Calu3 (cell line): ENCODE results near the gene TREML2. TPM values are rescaled to one million over a fixed set of nuclear protein-coding genes. Genes with fewer than 3 reads are reported as not detected.

Experiments used
- BruUV-seq: library from RNA; stranded (reverse); fragments of 400-500 nt; replicated peaks from 2 replicates; lab custom pipeline; 2021; lab: Mats Ljungman, UMichigan
- CTCF ChIA-PET: fragments of 300-600 bp; sonication (Branson Sonifier 250); formaldehyde crosslinking; loops from one replicate; lab custom pipeline; 2022; ENCODE audit warnings: antibody characterized with exemption; lab: Charles Lee
- DNase-seq: peaks from one replicate; pipeline ENCODE4 v3.0.0; 2022
- H3K27ac Mint-ChIP-seq: one replicate; pipeline ENCODE4 v1.8.0; 2022; ENCODE audit warnings: mixed read lengths; ENCODE audit not compliant: unreplicated experiment
- H3K27me3 Mint-ChIP-seq: one replicate; pipeline ENCODE4 v1.8.0; 2022; ENCODE audit warnings: mixed read lengths; ENCODE audit not compliant: unreplicated experiment
- H3K36me3 Mint-ChIP-seq: one replicate; pipeline ENCODE4 v1.8.0; 2022; ENCODE audit warnings: mild to moderate bottlenecking, moderate library complexity, mixed read lengths; ENCODE audit not compliant: insufficient read depth, unreplicated experiment
- H3K4me1 Mint-ChIP-seq: one replicate; pipeline ENCODE4 v1.8.0; 2022; ENCODE audit warnings: mild to moderate bottlenecking, low read depth, mixed read lengths; ENCODE audit not compliant: unreplicated experiment
- H3K4me3 Mint-ChIP-seq: one replicate; pipeline ENCODE4 v1.8.0; 2022; ENCODE audit warnings: mild to moderate bottlenecking, low read depth, moderate library complexity, mixed read lengths; ENCODE audit not compliant: unreplicated experiment
- H3K9me3 Mint-ChIP-seq: one replicate; pipeline ENCODE4 v1.8.0; 2022; ENCODE audit warnings: low read depth, mixed read lengths; ENCODE audit not compliant: unreplicated experiment
- intact Hi-C: fragments of 100-400 bp; cut with micrococcal nuclease; formaldehyde crosslinking; loops from one replicate; pipeline ENCODE4 v1.10.0; 2022; ENCODE audit not compliant: unreplicated experiment
- total RNA-seq: library from RNA; stranded (reverse); gene quantifications from 2 replicates; pipeline ENCODE4 v1.2.3, GENCODE V29; 2022
- TF ChIP-seq, protein P1 (sequence below): fragments of 200-600 bp; IDR thresholded peaks from one replicate; pipeline ENCODE4 v1.8.0; 2022; ENCODE audit warnings: antibody characterized with exemption; ENCODE audit not compliant: unreplicated experiment

TREML2 gene
- total RNA-seq, 1 experiment from 2014 or later = not detected

DNA sequence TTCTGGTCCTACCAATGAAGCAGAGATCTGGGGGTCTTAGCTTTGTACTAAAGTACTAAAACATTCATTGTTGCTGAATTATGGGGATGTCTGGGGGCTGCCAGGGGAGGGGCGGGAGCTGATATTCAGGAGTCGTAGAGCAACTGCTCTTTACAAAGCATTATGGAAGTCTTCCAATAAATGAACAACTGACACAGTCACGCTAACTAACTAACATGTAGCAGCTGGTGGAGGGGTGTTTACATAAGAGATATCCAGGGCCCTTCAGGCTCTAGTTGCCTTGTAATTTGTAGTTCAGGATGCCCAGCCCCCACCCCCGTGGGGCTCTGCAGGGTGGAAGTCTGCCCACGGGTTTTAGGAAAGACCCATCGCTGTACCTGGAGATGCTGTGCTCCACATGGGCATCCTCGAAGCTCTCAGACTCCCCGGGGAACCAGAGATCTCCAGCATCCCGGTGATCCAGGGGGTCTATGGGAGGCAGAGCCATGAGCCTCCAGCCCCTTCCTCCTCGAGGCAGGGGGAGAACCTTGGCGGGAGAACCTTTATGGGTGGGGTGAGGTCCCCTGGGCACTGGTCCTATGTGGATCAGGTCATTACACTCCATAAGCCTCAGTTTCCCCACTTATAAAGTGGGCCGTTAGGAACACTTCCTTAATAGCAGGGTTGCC lies 41.4 kb downstream of the TREML2 start:
- H3K27ac Mint-ChIP-seq = no peak overlapping the region
- no peaks in the 10 kb centered on the region for H3K9me3 Mint-ChIP-seq
- TF ChIP-seq, protein P1, sequence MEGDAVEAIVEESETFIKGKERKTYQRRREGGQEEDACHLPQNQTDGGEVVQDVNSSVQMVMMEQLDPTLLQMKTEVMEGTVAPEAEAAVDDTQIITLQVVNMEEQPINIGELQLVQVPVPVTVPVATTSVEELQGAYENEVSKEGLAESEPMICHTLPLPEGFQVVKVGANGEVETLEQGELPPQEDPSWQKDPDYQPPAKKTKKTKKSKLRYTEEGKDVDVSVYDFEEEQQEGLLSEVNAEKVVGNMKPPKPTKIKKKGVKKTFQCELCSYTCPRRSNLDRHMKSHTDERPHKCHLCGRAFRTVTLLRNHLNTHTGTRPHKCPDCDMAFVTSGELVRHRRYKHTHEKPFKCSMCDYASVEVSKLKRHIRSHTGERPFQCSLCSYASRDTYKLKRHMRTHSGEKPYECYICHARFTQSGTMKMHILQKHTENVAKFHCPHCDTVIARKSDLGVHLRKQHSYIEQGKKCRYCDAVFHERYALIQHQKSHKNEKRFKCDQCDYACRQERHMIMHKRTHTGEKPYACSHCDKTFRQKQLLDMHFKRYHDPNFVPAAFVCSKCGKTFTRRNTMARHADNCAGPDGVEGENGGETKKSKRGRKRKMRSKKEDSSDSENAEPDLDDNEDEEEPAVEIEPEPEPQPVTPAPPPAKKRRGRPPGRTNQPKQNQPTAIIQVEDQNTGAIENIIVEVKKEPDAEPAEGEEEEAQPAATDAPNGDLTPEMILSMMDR = no peak
- intact Hi-C loops = no loop called here
- H3K4me1 Mint-ChIP-seq = no peaks in the 10 kb centered on the region
- CTCF ChIA-PET = no interaction called here
- H3K27me3 Mint-ChIP-seq = peaks cover 82% of the 10 kb centered on the region
- no TSS peak for BruUV-seq
- no peaks in the 10 kb centered on the region for H3K36me3 Mint-ChIP-seq
- H3K4me3 Mint-ChIP-seq = no peak overlapping the region
- no peak for DNase-seq

DNA sequence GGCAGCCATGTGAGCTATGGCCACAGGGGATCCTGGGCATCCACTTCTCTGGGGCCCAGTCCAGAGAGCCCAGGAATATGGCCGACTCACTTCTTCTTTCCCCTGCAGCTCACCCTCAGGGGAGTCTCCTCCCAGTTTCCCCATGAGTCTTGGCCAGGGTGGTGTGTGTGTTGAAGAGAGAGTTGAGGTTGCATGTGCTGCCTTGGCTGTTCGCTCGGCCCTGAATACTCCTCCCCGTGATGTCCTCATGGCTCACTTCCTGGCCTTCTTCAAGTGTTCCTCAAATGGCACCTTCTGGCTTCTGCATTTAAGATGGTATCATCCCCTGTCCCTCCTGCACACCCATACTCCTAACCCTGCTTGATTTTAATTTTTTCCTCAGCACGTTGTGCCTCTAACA lies 43.6 kb downstream of the TREML2 start:
- intact Hi-C loops = no loop called here
- CTCF ChIA-PET = no interaction called here

GRCh38 chr6:41156771-41157170 lies 44.2 kb downstream of the TREML2 start:
- BruUV-seq = no TSS peak
- intact Hi-C loops = no loop called here

More for the DNA sequence above, 43.6 kb downstream of the TREML2 start:
- TF ChIP-seq, protein P1 = no peak
- DNase-seq = no peak
- H3K4me1 Mint-ChIP-seq = no peaks in the 10 kb centered on the region
- no peak overlapping the region for H3K27ac Mint-ChIP-seq
- no peak overlapping the region for H3K4me3 Mint-ChIP-seq
- H3K36me3 Mint-ChIP-seq = no peaks in the 10 kb centered on the region
- H3K27me3 Mint-ChIP-seq = peaks cover 70% of the 10 kb centered on the region
- no peaks in the 10 kb centered on the region for H3K9me3 Mint-ChIP-seq
- BruUV-seq = no TSS peak

DNA sequence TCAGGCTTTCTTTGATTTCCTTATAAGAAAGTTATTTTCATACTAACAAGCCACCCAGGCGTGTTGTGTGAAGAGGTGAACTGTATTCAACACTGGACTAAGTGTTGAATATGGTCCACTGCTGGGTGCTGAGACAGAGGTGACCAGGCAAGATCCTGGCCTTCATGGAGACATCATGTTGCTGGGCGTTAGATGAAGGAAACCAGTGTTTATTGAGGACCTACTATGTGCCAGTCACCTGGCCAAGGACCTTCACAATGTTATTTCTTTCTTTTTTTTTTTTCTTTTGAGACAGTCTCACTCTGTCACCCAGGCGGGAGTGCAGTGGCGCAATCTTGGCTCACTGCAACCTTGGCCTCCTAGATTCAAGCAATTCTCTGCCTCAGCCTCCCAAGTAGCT lies 44.9 kb downstream of the TREML2 start:
- intact Hi-C loops = no loop called here
- TF ChIP-seq, protein P1 = no peak
- no peak overlapping the region for H3K27ac Mint-ChIP-seq

More at GRCh38 chr6:41156771-41157170, 44.2 kb downstream of the TREML2 start:
- CTCF ChIA-PET = no interaction called here
- Mint-ChIP-seq H3K27ac (no peak overlapping the region), H3K4me3 (no peak overlapping the region), H3K27me3 (peaks cover 65% of the 10 kb centered on the region), H3K9me3 (no peaks in the 10 kb centered on the region), H3K4me1 (no peaks in the 10 kb centered on the region), H3K36me3 (no peaks in the 10 kb centered on the region)
- TF ChIP-seq, protein P1 = no peak
- no peak for DNase-seq

More for the DNA sequence above, 44.9 kb downstream of the TREML2 start:
- Mint-ChIP-seq H3K9me3 (no peaks in the 10 kb centered on the region), H3K4me1 (no peaks in the 10 kb centered on the region), H3K27me3 (peaks cover 67% of the 10 kb centered on the region), H3K4me3 (no peak overlapping the region), H3K36me3 (no peaks in the 10 kb centered on the region)
- DNase-seq = no peak
- BruUV-seq = no TSS peak
- CTCF ChIA-PET = no interaction called here
